ENCODE results near the gene SKIC3.

GRCh38 chr5:95518417-95518816 lies 36.4 kb downstream of the SKIC3 start:
- TF ChIP-seq AHR (CRISPR knock-in tag; IDR thresholded peaks at IDR 0.05) = no peak
- no peak for TF ChIP-seq RELA (CRISPR knock-in tag; IDR thresholded peaks at IDR 0.05)
- no peak for TF ChIP-seq SETDB1 (CRISPR knock-in tag; IDR thresholded peaks at IDR 0.05; ENCODE audit: borderline replicate concordance)
- no peak for TF ChIP-seq POLR2AphosphoS5 (IDR thresholded peaks at IDR 0.05; ENCODE audit: low read depth, low read length)
- no peak for TF ChIP-seq ZNF775 (CRISPR knock-in tag; IDR thresholded peaks at IDR 0.05; ENCODE audit: borderline replicate concordance)
- no peak for TF ChIP-seq KDM4B (CRISPR knock-in tag; IDR thresholded peaks at IDR 0.05)
- no peak for TF ChIP-seq EZH2 (conservative IDR thresholded peaks at IDR 0.05; ENCODE audit: low read depth, low read length)
- TF ChIP-seq ZBTB1 (CRISPR knock-in tag; IDR thresholded peaks at IDR 0.05; ENCODE audit: borderline replicate concordance) = no peak
- TF ChIP-seq RXRA (CRISPR knock-in tag; IDR thresholded peaks at IDR 0.05) = no peak
- TF ChIP-seq ZNF407 (CRISPR knock-in tag; IDR thresholded peaks at IDR 0.05; ENCODE audit: not compliant biosample characterization) = no peak
